Measurements from ENCODE around the gene B4GALNT3.

GRCh38 chr12:509500-509899, 49.8 kb downstream of the B4GALNT3 start:
- TF ChIP-seq CTCF (IDR thresholded peaks at IDR 0.05) (no peak), POLR2A (IDR thresholded peaks at IDR 0.05) (no peak)
